Measurements from ENCODE around the gene TK2.

GRCh38 chr16:66574081-66574480 is 24.2 kb upstream of the TK2 start:
- TF ChIP-seq CTCF (IDR thresholded peaks at IDR 0.05), result no peak
- no peak for TF ChIP-seq POLR2A (IDR thresholded peaks at IDR 0.05)
